NT2/D1 (cell line): ENCODE results near the gene SCARF2.

Experiments used
- SUZ12 ChIP-seq: IDR thresholded peaks from 2 replicates; pipeline ENCODE4 v1.6.1; 2011; ENCODE audit not compliant: insufficient read length, insufficient read depth; ENCODE audit errors: extremely low read depth
- YY1 ChIP-seq: IDR thresholded peaks from 2 replicates; pipeline ENCODE4 v1.6.1; 2011; ENCODE audit not compliant: insufficient read length, insufficient read depth
- ZNF274 ChIP-seq: IDR thresholded peaks from 2 replicates; pipeline ENCODE4 v1.6.1; 2011; ENCODE audit warnings: mild to moderate bottlenecking, low read depth, low read length

DNA sequence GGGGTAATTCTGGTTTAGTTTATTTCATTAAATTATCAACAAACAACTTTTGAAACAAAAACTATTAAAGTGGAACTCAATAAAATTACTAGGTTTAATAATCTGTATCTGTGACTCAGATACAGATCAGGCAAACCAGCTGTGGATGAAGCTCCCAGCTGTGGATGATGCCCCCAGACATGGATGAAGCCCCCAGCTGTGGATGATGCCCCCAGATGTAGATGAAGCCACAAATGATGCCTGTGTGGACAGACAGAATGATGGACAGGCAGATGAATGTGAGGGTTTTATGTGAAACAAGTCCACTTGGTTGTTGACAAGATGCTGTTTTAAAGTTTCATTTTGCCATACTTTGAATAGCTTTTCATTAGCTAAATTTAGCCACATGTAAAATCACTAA lies 49.4 kb downstream of the SCARF2 start:
- no peak for TF ChIP-seq ZNF274
- TF ChIP-seq YY1, result no peak
- no peak for TF ChIP-seq SUZ12
